Chondrocyte (in vitro differentiated cells): ENCODE results near the gene PIGV. TPM values are rescaled to one million over a fixed set of nuclear protein-coding genes. Genes with fewer than 3 reads are reported as not detected.

ENCODE experiments used
- DNase-seq: peaks from one replicate; pipeline ENCODE4 v3.0.0; 2021; ENCODE audit warnings: mixed read lengths, low spot score
- H3K27ac Mint-ChIP-seq: one replicate; pipeline ENCODE4 v1.8.0; 2021; ENCODE audit warnings: mild to moderate bottlenecking, moderate library complexity, mixed read lengths; ENCODE audit not compliant: unreplicated experiment
- H3K27me3 Mint-ChIP-seq: 2 replicates; pipeline ENCODE4 v1.8.0; 2021; ENCODE audit warnings: low read depth, mixed read lengths
- H3K36me3 Mint-ChIP-seq: 2 replicates; pipeline ENCODE4 v1.8.0; 2021; ENCODE audit warnings: low read depth, mixed read lengths
- H3K4me1 Mint-ChIP-seq: 2 replicates; pipeline ENCODE4 v1.8.0; 2021; ENCODE audit warnings: low read depth, mild to moderate bottlenecking, mixed read lengths
- H3K4me3 Mint-ChIP-seq: one replicate; pipeline ENCODE4 v1.8.0; 2021; ENCODE audit warnings: mild to moderate bottlenecking, moderate library complexity, mixed read lengths; ENCODE audit not compliant: unreplicated experiment
- H3K9me3 Mint-ChIP-seq: 2 replicates; pipeline ENCODE4 v1.8.0; 2021; ENCODE audit warnings: low read depth, mixed read lengths
- CTCF ChIP-seq: fragments of 200-600 bp; sonication (generic); IDR thresholded peaks from 2 replicates; pipeline ENCODE4 v1.5.0; 2021; ENCODE audit warnings: antibody characterized with exemption, mild to moderate bottlenecking, moderate library complexity
- total RNA-seq: library from RNA; stranded (reverse); gene quantifications from 3 replicates; pipeline ENCODE4 v1.2.1, GENCODE V29; 2021

PIGV gene
- total RNA-seq, 1 donor from 2014 or later, result 12.4 TPM

- Mint-ChIP-seq H3K27ac (no peak overlapping the region), H3K36me3 (peaks cover 16% of the 10 kb centered on the region), H3K27me3 (no peaks in the 10 kb centered on the region), H3K4me1 (peaks cover 10% of the 10 kb centered on the region), H3K9me3 (no peaks in the 10 kb centered on the region), H3K4me3 (no peak overlapping the region)
- DNase-seq, result no peak
- TF ChIP-seq CTCF, result no peak
These were observed 37.3 kb upstream of the PIGV start for GRCh38 chr1:26750428-26750827.

GRCh38 chr1:26752519-26752918 lies 35.2 kb upstream of the PIGV start:
- no peaks in the 10 kb centered on the region for H3K27me3 Mint-ChIP-seq
- H3K36me3 Mint-ChIP-seq, result peaks cover 10% of the 10 kb centered on the region
- no peaks in the 10 kb centered on the region for H3K9me3 Mint-ChIP-seq
- peaks cover 10% of the 10 kb centered on the region for H3K4me1 Mint-ChIP-seq
- TF ChIP-seq CTCF, result no peak
- no peak for DNase-seq
- no peak overlapping the region for H3K27ac Mint-ChIP-seq
- no peak overlapping the region for H3K4me3 Mint-ChIP-seq

- H3K36me3 Mint-ChIP-seq, result peaks cover 12% of the 10 kb centered on the region
- H3K4me3 Mint-ChIP-seq, result no peak overlapping the region
- no peak for DNase-seq
These were observed 33.5 kb upstream of the PIGV start for GRCh38 chr1:26754086-26754874.

DNA sequence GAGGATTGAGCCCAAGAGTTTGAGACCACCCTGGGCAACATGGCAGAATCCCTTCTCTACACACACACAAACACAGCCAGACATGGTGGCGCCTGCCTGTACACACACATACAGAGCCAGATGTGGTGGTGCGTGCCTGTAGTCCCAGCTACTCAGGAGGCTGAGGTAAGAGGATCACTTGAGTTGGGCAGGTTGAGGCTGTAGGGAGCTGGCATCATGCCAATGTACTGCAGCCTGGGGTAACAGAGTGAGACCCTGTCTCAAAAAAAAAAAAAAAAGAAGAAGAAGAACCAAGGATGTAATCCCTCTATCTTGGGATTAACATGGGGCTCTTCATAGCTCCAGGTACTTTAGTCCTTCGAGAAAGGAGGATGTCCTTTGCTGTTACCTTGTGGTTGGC lies 29.4 kb upstream of the PIGV start:
- DNase-seq, result no peak
- peaks cover 26% of the 10 kb centered on the region for H3K36me3 Mint-ChIP-seq
- no peaks in the 10 kb centered on the region for H3K4me1 Mint-ChIP-seq
- H3K27ac Mint-ChIP-seq, result no peak overlapping the region
- no peaks in the 10 kb centered on the region for H3K27me3 Mint-ChIP-seq
- no peak for TF ChIP-seq CTCF
- no peak overlapping the region for H3K4me3 Mint-ChIP-seq
- no peaks in the 10 kb centered on the region for H3K9me3 Mint-ChIP-seq

More at GRCh38 chr1:26754086-26754874, 33.5 kb upstream of the PIGV start:
- H3K4me1 Mint-ChIP-seq, result no peaks in the 10 kb centered on the region
- H3K27ac Mint-ChIP-seq, result no peak overlapping the region
- no peaks in the 10 kb centered on the region for H3K9me3 Mint-ChIP-seq
- H3K27me3 Mint-ChIP-seq, result no peaks in the 10 kb centered on the region
- TF ChIP-seq CTCF, result no peak

GRCh38 chr1:26759531-26759930 lies 28.2 kb upstream of the PIGV start:
- Mint-ChIP-seq H3K36me3 (peaks cover 23% of the 10 kb centered on the region), H3K4me1 (no peaks in the 10 kb centered on the region), H3K4me3 (no peak overlapping the region), H3K27me3 (no peaks in the 10 kb centered on the region), H3K9me3 (no peaks in the 10 kb centered on the region), H3K27ac (no peak overlapping the region)
- TF ChIP-seq CTCF, result no peak
- no peak for DNase-seq
